NCI-H1417 treated with DMSO at 0.1 percent for 48 hours (cell line): ENCODE results near the gene CAMTA1.

ENCODE experiments used
- DNase-seq: peaks from one replicate; lab custom pipeline; 2025; lab: John Stamatoyannopoulos, UW

Gene CAMTA1

GRCh38 chr1:7285856-7286454 is 500.7 kb downstream of the CAMTA1 start:
- DNase-seq = no peak

GRCh38 chr1:7287013-7287412 is 501.8 kb downstream of the CAMTA1 start:
- no peak for DNase-seq

GRCh38 chr1:7288992-7289391 is 503.7 kb downstream of the CAMTA1 start:
- DNase-seq = no peak

- no peak for DNase-seq
Observed at GRCh38 chr1:7289694-7290093, 504.4 kb downstream of the CAMTA1 start.

GRCh38 chr1:7290971-7291970 is 506.0 kb downstream of the CAMTA1 start:
- DNase-seq = no peak

GRCh38 chr1:7292036-7292681 is 506.9 kb downstream of the CAMTA1 start:
- no peak for DNase-seq

- no peak for DNase-seq
Observed at GRCh38 chr1:7292714-7293419, 507.6 kb downstream of the CAMTA1 start.

- no peak for DNase-seq
Observed at GRCh38 chr1:7293702-7294629, 508.7 kb downstream of the CAMTA1 start.

- DNase-seq = no peak
Observed at GRCh38 chr1:7294636-7295035, 509.4 kb downstream of the CAMTA1 start.

- DNase-seq = no peak
Observed at GRCh38 chr1:7295946-7296345, 510.7 kb downstream of the CAMTA1 start.

- no peak for DNase-seq
Observed at GRCh38 chr1:7296968-7297367, 511.7 kb downstream of the CAMTA1 start.

- DNase-seq = no peak
Observed at GRCh38 chr1:7298145-7298544, 512.9 kb downstream of the CAMTA1 start.

GRCh38 chr1:7298749-7299151 is 513.5 kb downstream of the CAMTA1 start:
- no peak for DNase-seq

- no peak for DNase-seq
Observed at GRCh38 chr1:7299329-7299799, 514.1 kb downstream of the CAMTA1 start.

- DNase-seq = no peak
Observed at GRCh38 chr1:7299994-7300393, 514.7 kb downstream of the CAMTA1 start.

GRCh38 chr1:7300893-7301663 is 515.8 kb downstream of the CAMTA1 start:
- DNase-seq = no peak

- no peak for DNase-seq
Observed at GRCh38 chr1:7301664-7301981, 516.4 kb downstream of the CAMTA1 start.

- DNase-seq = no peak
Observed at GRCh38 chr1:7302126-7302525, 516.9 kb downstream of the CAMTA1 start.

GRCh38 chr1:7302873-7303272 is 517.6 kb downstream of the CAMTA1 start:
- no peak for DNase-seq
